NCI-H524 treated with DMSO at 0.1 percent for 48 hours (cell line): ENCODE results near the gene RALGPS2.
"Not testable (repeated sequence)": the region's sequence is repeated elsewhere in the genome, so short reads cannot be mapped to it uniquely, and the experiment has no call there.

Source experiments
- DNase-seq: peaks from one replicate; lab custom pipeline; 2025; lab: John Stamatoyannopoulos, UW

The RALGPS2 gene

DNA sequence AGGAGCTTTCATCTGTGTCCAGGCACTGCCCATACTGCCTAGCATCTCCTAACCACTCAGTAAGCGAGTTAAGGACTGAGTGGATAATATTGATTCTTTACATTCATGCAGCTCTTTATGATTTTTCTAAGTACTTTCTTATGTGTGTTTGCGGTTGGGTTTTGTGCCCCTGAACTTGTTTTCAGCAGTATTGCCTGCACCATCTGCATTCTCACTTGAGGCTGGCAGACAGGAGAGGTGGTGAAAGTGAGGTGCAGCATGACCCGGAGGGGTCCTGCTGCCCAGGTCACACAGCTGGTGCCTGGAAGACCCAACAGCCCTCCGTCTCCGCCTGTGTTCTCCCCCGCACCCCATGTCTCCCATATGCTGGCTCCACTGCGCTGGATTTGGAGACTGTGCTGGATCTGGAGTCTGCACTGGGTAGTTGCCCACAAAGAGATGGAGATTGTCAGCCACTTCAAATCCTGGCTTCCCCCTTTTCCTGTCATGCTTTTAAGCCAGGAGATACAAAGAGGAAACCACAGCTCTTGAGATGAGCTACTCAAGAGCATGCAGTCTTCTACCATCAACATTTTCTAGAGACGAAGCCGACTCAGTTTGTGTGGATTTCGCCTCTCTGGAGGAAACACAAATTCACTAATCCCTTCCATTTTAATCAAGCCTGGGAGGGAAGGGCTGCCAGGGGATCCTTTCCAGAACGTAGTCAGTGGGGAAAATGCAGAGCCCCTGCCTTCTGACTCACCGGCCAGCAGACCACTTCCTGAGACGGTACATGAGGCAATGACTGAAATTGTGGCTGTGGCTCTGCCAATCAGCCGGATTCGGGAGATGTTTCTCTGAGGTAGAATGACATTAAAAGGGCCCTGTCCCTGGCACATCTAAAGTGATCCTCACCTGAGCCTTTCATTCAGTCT lies 217.5 kb downstream of the RALGPS2 start:
- DNase-seq, result no peak

DNA sequence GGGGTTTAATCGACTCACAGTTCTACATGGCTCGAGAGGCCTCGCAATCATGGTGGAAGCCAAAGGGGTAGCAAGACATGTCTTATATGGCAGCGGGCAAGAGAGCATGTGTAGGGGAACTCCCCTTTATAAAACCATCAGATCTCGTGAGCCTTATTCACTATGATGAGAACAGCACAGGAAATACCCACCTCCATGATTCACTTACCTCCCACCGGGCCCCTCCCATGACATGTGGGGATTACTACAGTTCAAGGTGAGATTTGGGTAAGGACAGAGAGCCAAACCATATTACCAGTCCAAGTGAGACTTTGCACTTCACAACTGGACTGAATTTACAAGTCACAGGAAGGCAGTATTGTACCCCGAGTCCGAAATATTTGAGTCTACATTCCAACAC lies 219.7 kb downstream of the RALGPS2 start:
- DNase-seq, result no peak

DNA sequence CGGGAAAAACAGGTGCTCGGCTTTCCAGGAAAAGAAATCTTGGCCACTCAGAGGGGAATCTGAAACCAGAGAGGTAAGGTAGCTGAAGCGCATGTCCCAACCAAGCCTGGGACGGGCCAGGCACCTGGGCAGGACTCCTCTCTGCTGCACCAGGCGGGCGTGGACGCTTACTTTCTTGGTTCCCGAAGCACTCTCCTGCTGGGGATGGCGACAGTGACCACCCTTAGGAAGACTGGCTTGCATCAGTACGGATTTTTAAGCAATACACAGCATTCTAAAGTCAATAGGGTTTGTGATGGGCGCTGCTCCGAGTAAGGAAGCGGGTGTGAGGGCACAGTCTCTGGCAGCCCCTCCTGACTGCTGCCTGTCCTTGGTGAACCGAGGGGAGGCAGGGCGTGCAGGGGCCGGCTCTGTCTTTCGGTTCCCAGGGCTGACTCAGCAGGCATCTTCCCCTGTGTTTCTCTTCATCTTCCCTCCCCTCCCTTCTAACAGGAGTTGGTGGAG lies 220.8 kb downstream of the RALGPS2 start:
- no peak for DNase-seq

DNA sequence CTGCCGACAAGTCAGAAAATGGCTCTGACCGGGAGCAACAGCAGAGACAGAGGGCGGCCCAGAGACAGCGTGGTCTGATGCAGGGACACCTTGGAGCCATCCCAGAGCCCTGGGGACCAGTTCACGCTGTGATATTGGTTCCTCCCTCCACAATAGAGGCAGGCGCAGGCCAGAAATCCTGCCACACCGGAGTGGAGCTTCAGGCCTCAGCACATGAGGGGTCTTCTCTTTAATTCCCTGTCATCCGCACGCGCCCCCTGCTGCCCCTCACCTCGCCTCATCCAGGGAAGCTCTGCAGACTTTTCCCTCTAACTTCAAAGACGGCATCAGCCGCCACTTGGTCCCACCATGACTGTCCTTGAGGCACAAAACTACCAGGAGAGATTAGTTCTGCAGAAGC lies 221.4 kb downstream of the RALGPS2 start:
- no peak for DNase-seq

DNA sequence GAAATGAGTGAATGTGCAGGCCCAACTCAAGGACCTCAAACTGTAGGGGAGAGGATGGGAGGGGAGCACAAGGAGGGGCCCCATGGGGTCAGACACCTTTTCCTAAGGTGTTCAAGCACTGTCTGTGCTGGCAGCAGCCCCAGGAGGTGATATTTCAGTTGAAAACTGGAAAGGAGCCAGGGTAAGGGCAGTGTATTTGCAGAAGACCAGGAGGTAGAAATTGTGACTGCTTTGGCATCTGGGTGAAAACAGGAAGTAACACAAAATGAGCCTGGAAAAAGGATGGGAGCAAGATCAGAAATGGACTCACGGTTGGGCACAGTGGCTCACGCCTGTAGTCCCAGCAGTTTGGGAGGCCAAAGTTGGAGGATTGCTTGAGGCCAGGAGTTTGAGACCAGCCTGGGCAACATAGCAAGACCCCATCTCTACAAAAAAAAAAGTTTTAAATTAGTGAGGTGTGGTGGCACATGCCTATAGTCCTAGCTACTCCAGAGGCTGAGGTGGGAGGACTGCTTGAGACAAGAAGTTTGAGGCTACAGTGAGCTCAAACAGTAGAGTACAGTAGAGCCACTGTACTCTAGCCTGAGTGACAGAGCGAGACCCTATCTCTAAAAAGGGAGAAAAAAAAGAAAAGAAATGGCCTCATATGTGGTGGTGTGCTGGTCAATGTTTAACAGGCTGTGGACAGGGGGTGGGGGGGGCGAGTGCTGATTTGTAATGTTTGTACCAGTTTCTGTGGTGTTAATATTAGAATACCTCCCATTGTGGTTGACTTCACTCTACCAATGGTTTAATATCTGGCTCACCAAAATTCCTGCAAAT lies 222.0 kb downstream of the RALGPS2 start:
- no peak for DNase-seq

DNA sequence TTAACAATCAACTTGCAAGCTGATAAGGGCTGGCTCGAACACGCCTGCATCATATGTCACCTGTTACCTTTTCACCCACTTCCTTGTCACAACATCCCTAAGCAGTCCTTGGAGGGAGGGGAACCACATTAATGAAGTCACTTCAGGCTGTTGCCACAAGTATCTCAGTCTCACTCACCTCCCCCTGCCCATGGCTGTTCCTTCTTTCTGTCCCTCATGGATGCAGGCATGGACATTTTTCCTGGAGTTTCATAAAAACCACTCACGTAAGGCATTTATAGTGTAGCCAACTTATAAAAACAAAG lies 222.6 kb downstream of the RALGPS2 start:
- no peak for DNase-seq

DNA sequence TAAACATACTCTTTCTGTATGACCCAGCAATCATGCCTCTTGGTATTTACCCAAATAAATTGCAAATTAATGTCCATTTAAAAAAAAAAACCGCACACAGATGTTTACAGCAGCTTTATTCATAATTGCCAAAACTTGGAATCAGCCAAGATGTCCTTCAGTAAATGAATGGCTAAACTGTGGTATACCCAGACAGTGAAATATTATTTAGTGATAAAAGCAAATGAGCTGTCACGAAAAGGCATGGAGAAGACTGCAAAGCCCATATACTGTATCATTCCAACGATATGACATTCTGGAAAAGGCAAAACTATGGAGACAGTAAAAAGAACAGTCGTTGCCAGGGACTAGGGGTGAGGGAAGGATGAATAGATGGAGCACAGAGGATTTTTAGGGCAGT lies 223.6 kb downstream of the RALGPS2 start:
- no peak for DNase-seq

DNA sequence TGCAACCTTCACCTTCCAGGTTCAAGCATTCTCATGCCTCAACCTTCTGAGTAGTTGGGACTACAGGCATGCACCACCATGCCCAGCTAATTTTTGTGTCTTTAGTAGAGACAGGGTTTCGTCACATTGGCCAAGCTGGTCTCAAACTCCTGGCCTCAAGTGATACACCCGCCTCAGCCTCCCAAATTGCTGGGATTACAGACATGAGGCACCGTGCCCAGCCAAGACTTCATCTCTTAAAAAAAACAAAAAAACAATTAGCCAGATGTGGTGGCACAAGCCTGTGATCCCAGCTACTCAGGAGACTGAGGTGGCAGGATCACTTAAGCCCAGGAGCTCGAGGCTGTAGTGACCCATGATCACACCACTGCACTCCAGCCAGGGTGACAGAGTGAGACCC lies 224.8 kb downstream of the RALGPS2 start:
- DNase-seq, result not testable (repeated sequence)

DNA sequence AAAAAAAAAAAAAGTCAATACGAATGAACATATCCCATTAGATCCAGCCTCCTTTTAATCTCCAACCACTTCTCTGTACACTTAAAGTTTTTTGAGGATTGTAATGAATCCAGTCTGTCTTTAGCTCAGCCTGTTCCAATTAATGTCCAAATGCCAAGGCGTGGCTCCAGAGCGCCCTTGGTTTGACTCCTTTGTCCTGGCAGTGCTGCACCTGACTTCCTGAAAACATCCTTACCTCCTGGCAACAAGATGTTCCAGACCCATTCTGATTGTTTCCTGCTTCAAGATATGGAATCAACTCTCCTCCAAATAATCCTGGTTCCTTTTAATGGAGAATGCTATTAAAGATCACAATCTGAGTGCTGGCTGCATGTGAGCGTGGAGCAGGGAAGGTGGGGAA lies 226.6 kb downstream of the RALGPS2 start:
- DNase-seq, result no peak

DNA sequence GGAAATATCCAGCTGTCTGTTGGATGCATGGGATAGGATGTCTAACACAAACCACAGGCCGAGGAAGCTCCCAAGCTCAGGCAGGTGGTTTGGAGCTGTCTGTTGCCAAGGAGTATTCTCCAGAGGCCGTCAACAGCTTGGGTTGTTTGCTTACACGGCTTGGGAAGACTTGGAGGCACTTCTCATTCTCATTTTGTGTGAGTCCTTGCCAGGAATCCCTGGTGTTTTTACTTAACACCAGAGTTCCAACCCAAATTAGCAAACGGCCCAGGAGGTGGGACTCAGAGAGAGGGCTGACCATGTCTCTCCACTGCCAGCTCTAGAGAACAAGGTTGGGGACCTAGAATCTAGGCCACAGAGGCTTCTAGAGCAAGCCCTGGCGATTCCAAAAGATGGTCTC lies 228.0 kb downstream of the RALGPS2 start:
- no peak for DNase-seq

DNA sequence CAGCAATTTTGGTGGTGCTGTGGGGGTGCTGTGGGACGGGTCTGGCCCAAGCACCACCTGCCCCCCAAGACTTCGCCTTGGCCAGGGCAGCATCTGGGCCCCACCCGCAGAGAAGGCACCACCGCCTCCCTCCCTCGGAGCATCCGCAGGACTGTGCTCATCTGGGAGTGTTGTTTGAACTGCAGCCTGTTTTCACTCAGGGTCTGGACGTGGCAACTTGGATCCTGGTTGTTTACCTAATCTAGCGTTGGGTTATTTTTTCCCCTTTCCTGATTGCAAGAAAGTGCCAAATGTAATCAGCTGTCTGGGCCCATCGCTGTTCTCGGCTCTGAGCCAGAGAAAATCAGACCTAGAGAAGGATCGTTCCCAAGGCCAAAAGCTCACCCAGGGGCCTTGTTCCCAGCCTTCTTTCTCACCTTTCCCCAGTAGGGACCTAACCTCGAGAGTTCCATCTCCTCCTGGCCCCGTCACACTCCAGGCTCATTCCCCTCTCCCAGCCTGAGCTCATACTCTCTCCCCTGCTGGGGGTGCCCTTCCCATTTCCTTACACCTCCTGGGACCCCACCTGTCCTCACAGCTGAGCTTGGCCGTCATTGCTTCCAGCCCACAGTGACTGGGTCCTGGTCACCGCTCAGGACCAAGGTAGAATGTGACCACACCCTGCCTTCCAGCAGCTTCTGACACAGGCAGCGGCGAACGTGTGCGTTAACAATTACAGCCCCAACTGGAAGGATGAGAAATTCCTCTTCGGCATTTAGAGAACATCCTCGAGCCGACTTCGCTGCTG lies 228.7 kb downstream of the RALGPS2 start:
- no peak for DNase-seq

DNA sequence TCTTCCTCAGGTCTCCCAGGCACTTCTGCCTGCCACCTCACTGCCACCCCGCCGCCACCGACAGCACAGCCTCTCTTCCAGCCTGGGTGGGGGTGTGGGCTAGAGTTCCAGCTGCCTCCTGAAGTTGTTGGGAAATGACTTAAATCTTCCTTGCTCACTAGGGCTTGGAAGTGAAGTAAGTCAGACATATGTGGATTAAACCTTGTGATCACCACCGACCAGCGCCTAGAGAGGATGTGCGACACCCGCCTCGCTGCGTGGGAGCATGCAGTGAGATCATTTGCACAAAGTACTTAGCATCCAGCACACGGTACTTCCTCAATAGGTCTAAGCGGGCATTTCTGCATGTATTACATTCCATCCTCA lies 229.3 kb downstream of the RALGPS2 start:
- DNase-seq, result no peak

DNA sequence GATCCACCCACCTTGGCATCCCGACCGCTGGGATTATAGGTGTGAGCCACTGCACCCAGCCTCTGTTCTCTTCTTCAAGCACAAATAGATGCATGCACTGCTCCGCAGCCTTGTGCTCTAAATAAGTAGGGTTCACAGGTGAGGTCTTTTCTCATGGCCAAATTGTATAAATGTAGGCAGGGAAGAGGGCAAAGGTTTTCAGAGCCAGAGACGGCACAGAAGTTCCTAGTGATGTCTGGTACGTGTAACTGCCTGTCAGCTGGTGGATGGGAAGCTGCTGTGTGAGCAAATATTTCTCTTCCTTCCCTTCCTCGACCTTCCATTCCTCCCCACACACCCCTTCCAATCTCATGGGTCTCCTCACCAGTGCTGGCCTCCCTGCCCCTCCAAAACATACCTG lies 229.9 kb downstream of the RALGPS2 start:
- DNase-seq, result no peak

DNA sequence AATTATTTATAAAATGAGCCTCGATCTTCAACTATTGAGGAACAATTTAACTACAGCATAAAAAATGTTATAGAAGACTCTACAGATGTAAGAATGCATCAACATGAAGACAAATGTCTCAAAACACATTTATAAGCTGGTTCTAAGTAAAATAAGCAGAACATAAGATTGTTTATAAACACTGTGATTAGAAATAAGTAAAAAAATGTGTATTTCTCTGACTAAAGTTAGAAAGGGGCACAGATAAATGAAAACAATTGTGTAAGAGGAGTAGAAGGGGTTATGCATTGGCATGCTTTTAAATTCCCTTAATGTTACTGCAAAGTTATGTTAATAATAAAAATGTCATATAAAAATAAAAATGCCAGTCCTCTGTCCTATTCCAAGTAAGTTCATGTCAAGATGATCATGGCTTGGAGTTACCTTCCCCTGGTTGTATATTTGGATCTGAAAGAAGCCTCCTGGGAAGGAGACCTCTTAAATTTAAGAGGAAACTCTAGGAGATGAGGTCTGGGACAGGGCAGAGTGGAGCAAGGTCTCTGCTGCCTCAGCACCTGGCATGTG lies 230.4 kb downstream of the RALGPS2 start:
- DNase-seq, result no peak

DNA sequence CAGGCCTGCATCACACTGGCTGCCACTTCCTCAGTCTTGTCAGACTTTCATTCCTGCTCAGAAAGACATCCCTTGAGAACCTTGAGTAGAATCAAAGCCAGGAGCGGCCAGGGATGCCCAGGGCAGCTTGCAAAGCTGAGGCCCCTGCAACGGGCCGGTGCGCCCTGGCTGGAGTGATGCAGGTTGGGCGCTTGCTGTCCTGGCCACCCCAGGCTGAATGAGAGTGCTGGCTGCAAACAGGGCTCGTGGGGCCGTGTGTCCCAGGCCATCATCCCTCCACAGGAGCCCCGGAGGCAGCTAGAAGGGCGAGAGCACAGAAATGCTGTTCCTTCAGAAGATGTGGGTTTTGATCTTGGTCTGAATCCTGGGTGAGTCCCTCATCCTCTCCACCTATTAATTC lies 233.4 kb downstream of the RALGPS2 start:
- DNase-seq, result no peak

DNA sequence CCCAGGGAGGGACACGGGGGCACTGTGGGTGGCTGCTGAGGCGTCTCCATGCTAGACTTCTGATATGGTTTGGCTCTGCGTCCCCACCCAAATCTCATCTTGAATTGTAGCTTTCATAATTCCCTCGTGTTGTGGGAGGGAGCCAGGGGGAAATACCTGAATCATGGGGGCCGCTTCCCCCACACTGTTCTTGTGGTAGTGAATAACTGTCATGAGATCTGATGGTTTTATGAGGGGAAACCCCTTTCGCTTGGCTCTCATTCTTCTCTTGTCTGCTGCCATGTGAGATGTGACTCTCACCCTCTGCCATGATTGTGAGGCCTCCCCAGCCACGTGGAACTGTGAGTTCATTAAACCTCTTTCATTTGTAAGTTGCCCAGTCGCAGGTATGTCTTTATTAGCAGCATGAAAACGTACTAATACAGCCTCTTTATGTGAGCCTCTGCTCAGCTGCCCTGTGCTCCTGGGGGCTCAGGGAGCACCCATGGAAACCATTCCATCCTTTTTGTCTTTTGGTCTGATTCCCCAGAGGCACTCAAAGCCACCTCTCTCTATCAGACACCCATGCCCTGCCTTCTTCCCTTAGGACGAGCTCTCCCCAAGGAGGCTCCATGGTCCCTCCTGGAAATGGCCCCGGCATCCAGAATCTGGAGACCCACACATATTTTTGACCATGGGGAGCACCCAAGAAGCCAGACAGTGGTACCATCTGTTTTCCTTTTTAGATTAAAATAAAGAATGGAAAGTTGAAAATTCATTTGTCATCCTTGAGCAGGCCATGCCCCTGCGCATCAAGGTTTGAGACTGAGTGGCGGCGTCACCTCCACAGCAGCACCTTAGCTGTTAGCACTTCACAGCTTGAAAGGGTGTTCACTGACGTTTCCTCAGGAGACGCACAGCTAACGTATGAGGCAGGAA lies 234.8 kb downstream of the RALGPS2 start:
- DNase-seq, result no peak

DNA sequence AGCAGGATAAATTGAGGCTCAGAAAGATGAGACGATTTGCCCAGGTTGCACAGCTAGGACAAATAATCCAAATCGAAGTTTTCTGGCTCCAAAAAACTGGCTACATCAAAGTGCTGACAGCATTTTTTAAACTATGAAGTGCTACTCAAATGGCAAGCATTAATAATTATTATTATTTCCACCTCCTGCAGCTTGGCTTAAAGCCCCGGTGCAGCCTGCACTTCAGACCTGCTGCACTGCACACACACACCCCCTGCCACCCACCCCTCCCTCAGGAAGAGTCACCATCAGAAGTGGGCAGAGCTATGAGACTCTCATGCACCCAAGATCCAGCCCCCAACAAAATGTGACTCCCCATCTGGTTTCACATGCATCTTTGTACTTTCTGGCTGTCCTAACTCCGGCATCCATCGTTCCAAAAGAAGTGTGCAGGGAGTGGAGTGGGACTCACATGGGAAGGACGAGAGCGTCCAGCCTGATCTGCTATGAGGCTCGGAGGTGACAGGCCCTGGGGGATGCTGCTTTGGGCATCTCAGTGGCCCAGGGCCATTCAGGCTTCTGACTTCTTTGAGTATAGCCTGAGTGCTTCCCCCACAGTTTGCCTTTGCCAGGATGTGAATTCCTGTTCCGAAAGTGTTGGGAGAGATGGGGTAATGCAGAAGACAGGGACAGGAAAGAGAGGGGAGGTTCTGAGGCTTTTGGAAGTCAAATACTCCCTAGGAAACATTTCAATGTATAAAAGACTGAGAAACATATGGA lies 235.6 kb downstream of the RALGPS2 start:
- no peak for DNase-seq

DNA sequence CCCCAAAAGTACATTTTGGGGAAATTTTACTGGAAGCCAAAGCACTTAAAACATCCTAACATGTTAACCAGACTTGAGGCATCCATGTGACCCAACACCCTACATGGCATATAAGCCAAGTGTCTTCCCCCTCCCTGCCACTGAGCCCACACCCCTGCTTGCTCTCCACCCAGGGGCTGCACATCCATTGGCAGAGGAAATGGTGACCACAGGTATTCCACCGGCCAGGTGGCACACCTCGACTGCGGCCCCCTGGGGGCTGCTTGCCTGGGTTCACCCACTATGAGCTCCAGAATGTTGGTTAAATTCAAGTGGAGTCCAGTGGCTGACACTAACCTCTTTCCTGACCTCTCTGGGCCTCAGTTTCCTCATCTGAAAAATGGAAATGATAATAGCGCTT lies 236.3 kb downstream of the RALGPS2 start:
- no peak for DNase-seq

DNA sequence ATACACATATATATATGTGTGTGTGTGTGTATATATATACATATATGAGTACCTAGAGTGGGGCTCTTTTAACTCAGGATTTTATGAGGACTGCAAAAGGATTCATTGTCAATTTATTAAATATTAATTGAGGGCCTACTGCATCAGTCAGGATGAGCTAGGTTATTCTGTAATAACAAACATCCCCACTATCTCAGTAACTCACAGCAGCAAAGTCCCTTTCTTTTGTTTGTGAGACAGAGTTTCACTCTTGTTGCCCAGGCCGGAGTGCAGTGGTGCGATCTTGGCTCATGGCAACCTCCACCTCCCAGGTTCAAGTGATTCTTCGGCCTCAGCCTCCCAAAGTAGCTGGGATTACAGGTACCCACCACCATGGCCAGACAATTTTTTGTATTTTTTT lies 236.8 kb downstream of the RALGPS2 start:
- no peak for DNase-seq
